Vagina (tissue), 2 donors: ENCODE measurements around the gene GATAD2B. TPM values are rescaled to one million over a fixed set of nuclear protein-coding genes. Genes with fewer than 3 reads are reported as not detected.

Experiments
- DNase-seq, 2 donors: peaks; one replicate each; pipeline ENCODE4 v3.0.0-alpha.2; 2017; ENCODE audit errors: extremely low spot score in 2 of 2
- H3K27ac ChIP-seq: fragments of 200-600 bp; sonication (generic); one replicate; pipeline ENCODE4 v1.5.1; 2019
- H3K27me3 ChIP-seq: fragments of 200-600 bp; sonication (generic); one replicate; pipeline ENCODE4 v1.5.1; 2019
- H3K36me3 ChIP-seq, 2 donors: fragments of 200-600 bp; sonication (generic); one replicate each; pipeline ENCODE4 v1.5.1; 2017 to 2019
- H3K4me1 ChIP-seq: fragments of 200-600 bp; sonication (generic); one replicate; pipeline ENCODE4 v1.5.1; 2019
- H3K4me3 ChIP-seq, 2 donors: fragments of 200-600 bp; sonication (generic); 1 replicate in 1 of 2; 2 replicates in 1 of 2; pipeline ENCODE4 v1.5.1; 2016 to 2019
- H3K9me3 ChIP-seq: fragments of 200-600 bp; sonication (generic); one replicate; pipeline ENCODE4 v1.5.1; 2019
- CTCF ChIP-seq, 3 experiments: fragments of 450-650 bp in 2 of 3; fragments of 200-600 bp in 1 of 3; sonication (generic) in 1 of 3; IDR thresholded peaks; one replicate each; pipeline ENCODE4 v1.5.1; 2017 to 2019; ENCODE audit warnings: antibody characterized with exemption in 3 of 3, mild to moderate bottlenecking in 2 of 3, moderate library complexity in 2 of 3
- POLR2A ChIP-seq, 2 donors: fragments of 450-650 bp; IDR thresholded peaks; one replicate each; pipeline ENCODE4 v1.6.1; 2017; ENCODE audit warnings: antibody characterized with exemption in 2 of 2, mild to moderate bottlenecking in 2 of 2, moderate library complexity in 2 of 2
- POLR2AphosphoS5 ChIP-seq, 2 donors: sonication (generic); formaldehyde crosslinking; IDR thresholded peaks; one replicate each; pipeline ENCODE4 v1.9.0; 2017; ENCODE audit warnings: antibody characterized with exemption in 2 of 2, mild to moderate bottlenecking in 2 of 2, low read depth in 1 of 2; ENCODE audit not compliant: insufficient read depth in 1 of 2
- intact Hi-C: fragments of 100-400 bp; cut with DNase I; formaldehyde crosslinking; loops from one replicate; pipeline ENCODE4 v1.15.1; 2023
- total RNA-seq: library from RNA; depleted of rRNA; stranded (reverse); fragments of >200 nt; gene quantifications from one replicate; pipeline ENCODE4 v1.2.3, GENCODE V29; 2016

GATAD2B gene
- total RNA-seq, 1 donor from 2014 or later: 24.1 TPM

GRCh38 chr1:153827168-153827964 is 95.4 kb downstream of the GATAD2B start:
- DNase-seq: no peak
- H3K4me3 ChIP-seq: no peak overlapping the region
- TF ChIP-seq POLR2A (IDR thresholded peaks at IDR 0.05) (no peak), POLR2AphosphoS5 (IDR thresholded peaks at IDR 0.05; ENCODE audit: insufficient read depth in 1 of 2, low read depth in 1 of 2) (no peak)

GRCh38 chr1:153818876-153819275 is 103.9 kb downstream of the GATAD2B start:
- Histone ChIP-seq H3K4me1 (no peaks in the 10 kb centered on the region), H3K27me3 (no peaks in the 10 kb centered on the region), H3K4me3 (no peak overlapping the region), H3K9me3 (no peaks in the 10 kb centered on the region), H3K36me3 (peaks cover 0 to 46% of the 10 kb centered on the region in 2 donors), H3K27ac (no peak overlapping the region)
- TF ChIP-seq POLR2AphosphoS5 (IDR thresholded peaks at IDR 0.05; ENCODE audit: insufficient read depth in 1 of 2, low read depth in 1 of 2) (no peak), POLR2A (IDR thresholded peaks at IDR 0.05) (no peak), CTCF (IDR thresholded peaks at IDR 0.05) (no peak)
- no peak for DNase-seq
- intact Hi-C loops: no loop called here

More at GRCh38 chr1:153827168-153827964, 95.4 kb downstream of the GATAD2B start:
- no peak overlapping the region for H3K27ac ChIP-seq
- no peaks in the 10 kb centered on the region for H3K4me1 ChIP-seq
- H3K9me3 ChIP-seq: no peaks in the 10 kb centered on the region
- intact Hi-C loops: no loop called here
- H3K36me3 ChIP-seq: peaks cover 0 to 33% of the 10 kb centered on the region in 2 donors
- no peaks in the 10 kb centered on the region for H3K27me3 ChIP-seq

DNA sequence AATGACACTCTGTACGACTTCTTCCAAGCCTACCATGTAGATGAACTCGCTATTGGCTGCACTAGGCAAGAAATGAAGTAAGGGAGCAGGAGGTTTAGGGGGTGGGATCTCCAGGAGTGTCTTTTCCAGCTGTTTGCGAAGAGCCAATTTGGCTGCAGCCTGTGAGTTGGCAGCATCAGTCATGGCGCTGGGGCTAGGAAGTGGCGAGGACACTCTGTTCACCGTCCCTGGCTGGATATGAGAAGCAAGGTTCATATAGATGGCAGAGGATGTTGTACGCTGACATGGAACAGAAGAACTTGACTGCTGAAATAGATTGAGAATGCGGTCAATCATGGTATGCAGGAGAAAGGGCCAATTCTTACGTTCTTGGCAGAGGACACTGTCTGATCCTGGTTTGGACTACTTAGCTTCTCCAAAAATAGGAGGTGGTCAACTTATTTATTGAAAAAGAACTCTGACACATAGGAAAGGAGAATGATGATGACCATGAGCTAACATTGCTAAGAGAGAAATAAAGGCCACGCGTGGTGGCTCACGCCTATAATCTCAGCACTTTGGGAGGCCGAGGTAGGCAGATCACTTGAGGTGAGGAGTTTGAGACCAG is 106.4 kb downstream of the GATAD2B start:
- Histone ChIP-seq H3K36me3 (peaks cover 0 to 71% of the 10 kb centered on the region in 2 donors), H3K27ac (no peak overlapping the region), H3K4me1 (no peaks in the 10 kb centered on the region), H3K4me3 (no peak overlapping the region), H3K27me3 (no peaks in the 10 kb centered on the region), H3K9me3 (no peaks in the 10 kb centered on the region)
- intact Hi-C loops: no loop called here
- TF ChIP-seq CTCF (IDR thresholded peaks at IDR 0.05): no peak
- no peak for TF ChIP-seq POLR2A (IDR thresholded peaks at IDR 0.05)
- TF ChIP-seq POLR2AphosphoS5 (IDR thresholded peaks at IDR 0.05; ENCODE audit: insufficient read depth in 1 of 2, low read depth in 1 of 2): no peak
- DNase-seq: no peak

DNA sequence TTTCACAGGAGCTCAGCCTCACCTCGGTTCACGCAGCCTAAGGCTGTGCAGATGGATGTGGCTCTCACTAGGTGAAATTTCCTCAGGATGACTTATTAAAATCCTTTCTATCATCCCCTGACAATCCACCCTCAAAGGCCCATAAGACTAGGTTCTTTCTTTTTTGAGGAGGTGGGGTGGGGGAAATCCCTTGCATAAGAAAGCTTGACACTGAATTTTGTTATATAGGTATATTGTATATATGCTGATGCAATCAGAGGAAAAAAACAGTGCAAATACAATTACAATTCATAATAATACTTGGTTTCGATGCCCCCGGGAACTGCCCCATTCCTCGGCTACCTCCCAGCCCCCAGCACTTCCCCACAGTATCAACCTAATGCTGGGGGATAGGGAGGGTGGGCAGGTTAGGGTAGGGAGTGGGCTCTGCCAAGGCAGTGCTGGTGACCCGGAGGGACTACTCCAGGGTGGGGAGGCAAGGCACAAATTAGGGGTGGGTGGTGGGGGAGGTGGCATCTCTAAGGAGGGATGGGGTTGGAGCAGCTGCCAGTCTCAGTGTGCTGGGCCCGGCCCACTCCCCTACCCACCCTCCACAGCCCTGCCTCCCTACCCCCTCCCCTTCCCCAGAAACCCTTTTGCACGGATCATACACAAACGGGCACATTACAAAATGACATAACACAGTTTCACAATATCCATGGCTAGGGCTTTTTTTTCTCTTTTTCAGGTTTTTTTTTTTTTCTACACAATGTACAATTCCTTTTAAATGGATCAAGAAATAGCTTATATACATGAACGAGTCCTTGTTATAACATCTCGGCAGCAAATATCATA is 116.7 kb downstream of the GATAD2B start:
- H3K4me3 ChIP-seq: no peak overlapping the region
- H3K4me1 ChIP-seq: no peaks in the 10 kb centered on the region
- TF ChIP-seq POLR2A (IDR thresholded peaks at IDR 0.05): no peak
- TF ChIP-seq POLR2AphosphoS5 (IDR thresholded peaks at IDR 0.05; ENCODE audit: insufficient read depth in 1 of 2, low read depth in 1 of 2): no peak
- no peak for TF ChIP-seq CTCF (IDR thresholded peaks at IDR 0.05)
- intact Hi-C loops: no loop called here
- H3K9me3 ChIP-seq: no peaks in the 10 kb centered on the region
- DNase-seq: no peak
- no peaks in the 10 kb centered on the region for H3K27me3 ChIP-seq
- peak overlapping the region; percentile 64 for H3K27ac ChIP-seq
- H3K36me3 ChIP-seq: peaks cover 5 to 35% of the 10 kb centered on the region in 2 donors

DNA sequence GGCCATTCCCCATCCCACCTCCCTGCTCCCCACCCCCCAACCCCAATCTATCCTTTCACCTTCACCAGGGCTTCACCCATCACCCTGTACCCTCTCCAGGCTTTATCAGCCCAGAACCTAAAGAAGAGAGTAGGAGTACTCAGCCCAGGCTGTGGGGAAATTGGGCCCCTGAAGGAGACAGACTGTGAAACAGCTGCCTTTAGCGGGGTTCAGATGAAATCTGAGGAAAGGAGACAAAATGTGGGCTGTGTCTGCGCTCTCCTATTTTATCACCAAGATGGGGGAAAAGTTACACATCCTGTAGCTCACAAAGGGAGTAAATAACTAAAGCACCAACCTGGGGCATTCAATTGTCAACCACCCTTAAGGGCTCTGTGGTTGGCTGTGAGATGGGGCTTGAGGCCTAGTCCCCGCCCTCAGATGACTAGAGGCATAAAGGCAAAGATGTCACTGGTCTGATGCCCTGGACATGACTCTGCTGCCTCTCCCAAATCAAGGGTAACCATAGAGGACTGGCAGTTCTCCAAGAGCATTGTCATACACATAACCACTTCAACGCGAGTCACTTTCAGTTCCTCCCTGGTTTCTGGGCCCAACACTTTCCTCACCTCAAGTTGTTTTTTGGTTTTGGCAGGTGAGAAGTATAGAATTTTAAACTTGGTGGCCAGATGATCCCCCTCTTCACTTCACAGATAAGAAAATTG is 117.6 kb downstream of the GATAD2B start:
- H3K4me3 ChIP-seq: no peak overlapping the region
- TF ChIP-seq POLR2AphosphoS5 (IDR thresholded peaks at IDR 0.05; ENCODE audit: insufficient read depth in 1 of 2, low read depth in 1 of 2): peak in 1 of 2 donors; percentile 66
- TF ChIP-seq CTCF (IDR thresholded peaks at IDR 0.05): no peak
- H3K9me3 ChIP-seq: no peaks in the 10 kb centered on the region
- DNase-seq: no peak
- H3K36me3 ChIP-seq: peaks cover 5 to 26% of the 10 kb centered on the region in 2 donors
- H3K27me3 ChIP-seq: no peaks in the 10 kb centered on the region
- H3K27ac ChIP-seq: peak overlapping the region; percentile 64
- intact Hi-C loops: no loop called here
- no peaks in the 10 kb centered on the region for H3K4me1 ChIP-seq
